Pancreas (tissue), 10 donors: ENCODE data around the gene FLOT1. TPM values are rescaled to one million over a fixed set of nuclear protein-coding genes. Genes with fewer than 3 reads are reported as not detected.

Experiments used
- ATAC-seq, 4 donors: fragments of 200-7000 bp; cut with Tn5 transposase; one replicate each; pipeline versions ENCODE4 v1.8.0 to v1.9.1; 2020; ENCODE audit warnings: mild to moderate bottlenecking in 4 of 4, moderate library complexity in 4 of 4
- DNase-seq, 6 donors: peaks; one replicate each; pipeline ENCODE4 v3.0.0-alpha.2; 2020
- FAIRE-seq: peaks from 2 replicates; lab custom pipeline; 2012; peaks lifted over from hg19 to GRCh38; lab: Jason Lieb, UNC
- H3K27ac ChIP-seq, 4 donors: fragments of 200-600 bp; sonication (generic); 1 replicate in 3 of 4; 2 replicates in 1 of 4; pipeline versions ENCODE4 v1.5.0 to v1.8.0; 2020
- H3K27me3 ChIP-seq, 4 donors: fragments of 200-600 bp; one replicate each; pipeline ENCODE4 v1.8.0; 2021
- H3K36me3 ChIP-seq, 3 donors: fragments of 200-600 bp; sonication (generic) in 1 of 3; one replicate each; pipeline versions ENCODE4 v1.5.0 to v1.8.0; 2020 to 2021
- H3K4me1 ChIP-seq, 3 donors: fragments of 200-600 bp; one replicate each; pipeline ENCODE4 v1.8.0; 2021
- H3K4me3 ChIP-seq, 4 donors: fragments of 200-600 bp; sonication (generic) in 2 of 4; one replicate each; pipeline versions ENCODE4 v1.5.0 to v1.8.0; 2020 to 2021
- H3K9me3 ChIP-seq, 4 donors: fragments of 200-600 bp; one replicate each; pipeline ENCODE4 v1.8.0; 2021
- WGBS, 2 donors: extraction: QIAGEN DNeasy Blood & Tissue Kit; methylation state at CpG; one replicate each; pipeline ENCODE4 v1.1.7; 2013; 5-methylcytosine and 5-hydroxymethylcytosine counted together
- intact Hi-C, 3 donors: fragments of 100-400 bp; cut with DNase I; formaldehyde crosslinking; loops; one replicate each; pipeline versions ENCODE4 v1.11.1 to v1.14.2; 2022
- polyA plus RNA-seq, 2 donors: library from polyadenylated mRNA; stranded (reverse); fragments of 200-250 nt; gene quantifications; one replicate each; pipeline ENCODE4 v1.2.3, GENCODE V29; 2013
- total RNA-seq, 6 donors: library from RNA; stranded (reverse); fragmentation: NEBNext Ultra II Directional in 4 of 6; extraction: Animal tissue kit (Norgen Biotek cat#: 25700) in 4 of 6; gene quantifications; one replicate each; pipeline versions ENCODE4 v1.2.1 to v1.2.4, GENCODE V29; 2021 to 2023
- TF ChIP-seq, protein P1 (sequence below), 4 donors: fragments of 200-600 bp; sonication (generic) in 3 of 4; IDR thresholded peaks; one replicate each; pipeline versions ENCODE4 v1.5.0 to v1.8.0; 2021; ENCODE audit warnings: antibody characterized with exemption in 4 of 4
- donor health status: healthy with polysubstance abuse.
- donor health status: DM: no; HTN: no; CAD: no; lungs with moderate emphysema.
- donor health status: DM: no; HTN: no; CAD: no.
- donor health status: control.
- donor health status: control.
- donor health status: Bipolar disorder and iron deficiency.
- donor health status: DM: yes; HTN: yes; CAD: no.
- donor health status: DM: no; HTN: no; CAD: no.
- donor health status: DM: no; HTN: no; CAD: no.
- donor health status: DM: yes; HTN: yes; CAD: no.

The FLOT1 gene
- total and polyA plus RNA-seq, 8 donors, result 45.7 to 151 (median 61.8) TPM

- intact Hi-C loops, result loop anchor here in 1 of 3 donors (10.0 kb wide), 1 partner anchor 146 kb away; the partner anchor contains the start of gene DDR1
- no peaks in the 10 kb centered on the region for H3K27me3 ChIP-seq
- no peak for ATAC-seq
- H3K27ac ChIP-seq, result no peak overlapping the region
- H3K9me3 ChIP-seq, result no peaks in the 10 kb centered on the region
- H3K4me1 ChIP-seq, result peaks cover 0 to 32% (median 10%) of the 10 kb centered on the region in 3 donors
- H3K4me3 ChIP-seq, result no peak overlapping the region
- TF ChIP-seq, protein P1, sequence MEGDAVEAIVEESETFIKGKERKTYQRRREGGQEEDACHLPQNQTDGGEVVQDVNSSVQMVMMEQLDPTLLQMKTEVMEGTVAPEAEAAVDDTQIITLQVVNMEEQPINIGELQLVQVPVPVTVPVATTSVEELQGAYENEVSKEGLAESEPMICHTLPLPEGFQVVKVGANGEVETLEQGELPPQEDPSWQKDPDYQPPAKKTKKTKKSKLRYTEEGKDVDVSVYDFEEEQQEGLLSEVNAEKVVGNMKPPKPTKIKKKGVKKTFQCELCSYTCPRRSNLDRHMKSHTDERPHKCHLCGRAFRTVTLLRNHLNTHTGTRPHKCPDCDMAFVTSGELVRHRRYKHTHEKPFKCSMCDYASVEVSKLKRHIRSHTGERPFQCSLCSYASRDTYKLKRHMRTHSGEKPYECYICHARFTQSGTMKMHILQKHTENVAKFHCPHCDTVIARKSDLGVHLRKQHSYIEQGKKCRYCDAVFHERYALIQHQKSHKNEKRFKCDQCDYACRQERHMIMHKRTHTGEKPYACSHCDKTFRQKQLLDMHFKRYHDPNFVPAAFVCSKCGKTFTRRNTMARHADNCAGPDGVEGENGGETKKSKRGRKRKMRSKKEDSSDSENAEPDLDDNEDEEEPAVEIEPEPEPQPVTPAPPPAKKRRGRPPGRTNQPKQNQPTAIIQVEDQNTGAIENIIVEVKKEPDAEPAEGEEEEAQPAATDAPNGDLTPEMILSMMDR (IDR thresholded peaks at IDR 0.05), result no peak
- peaks cover 0 to 13% (median 0%) of the 10 kb centered on the region in 3 donors for H3K36me3 ChIP-seq
- no peak for FAIRE-seq
- WGBS, 2 donors, result 79 to 80% methylated on average over 6 of the region's 6 CpGs
- DNase-seq, result no peak
These were observed 4.0 kb downstream of the FLOT1 start for GRCh38 chr6:30738532-30738931.

GRCh38 chr6:30735668-30736314 lies 6.7 kb downstream of the FLOT1 start:
- Histone ChIP-seq H3K36me3 (peaks cover 0 to 22% (median 0%) of the 10 kb centered on the region in 3 donors), H3K9me3 (no peaks in the 10 kb centered on the region), H3K4me3 (no peak overlapping the region), H3K27ac (no peak overlapping the region), H3K27me3 (no peaks in the 10 kb centered on the region), H3K4me1 (peaks cover 0 to 29% (median 13%) of the 10 kb centered on the region in 3 donors)
- no peak for FAIRE-seq
- 90 to 91% methylated on average over 8 of the region's 8 CpGs for WGBS, 2 donors
- intact Hi-C loops, result loop anchor here in 1 of 3 donors (10.0 kb wide), 1 partner anchor 149 kb away; the partner anchor contains the start of gene DDR1
- DNase-seq, result no peak
- ATAC-seq, result no peak
- TF ChIP-seq, protein P1 (IDR thresholded peaks at IDR 0.05), result no peak

- Histone ChIP-seq H3K4me1 (peaks cover 0 to 11% (median 3%) of the 10 kb centered on the region in 3 donors), H3K36me3 (peaks cover 0 to 34% (median 3%) of the 10 kb centered on the region in 3 donors), H3K27me3 (no peaks in the 10 kb centered on the region), H3K4me3 (no peak overlapping the region), H3K27ac (no peak overlapping the region), H3K9me3 (no peaks in the 10 kb centered on the region)
- DNase-seq (no peak), ATAC-seq (no peak), FAIRE-seq (no peak)
- intact Hi-C loops, result loop anchor here in 1 of 3 donors (10.0 kb wide), 1 partner anchor 152 kb away; the partner anchor contains the start of gene DDR1
- TF ChIP-seq, protein P1 (IDR thresholded peaks at IDR 0.05), result no peak
- 86 to 91% methylated on average over 12 of the region's 12 CpGs for WGBS, 2 donors
These were observed 10.1 kb downstream of the FLOT1 start for GRCh38 chr6:30732237-30732943.

- Histone ChIP-seq H3K9me3 (no peaks in the 10 kb centered on the region), H3K36me3 (peaks cover 0 to 34% (median 3%) of the 10 kb centered on the region in 3 donors), H3K27me3 (no peaks in the 10 kb centered on the region), H3K4me1 (peaks cover 0 to 7% (median 3%) of the 10 kb centered on the region in 3 donors), H3K4me3 (peak overlapping the region in 2 of 4 donors; percentile 18 to 34), H3K27ac (peak overlapping the region in 1 of 4 donors; percentile 25)
- DNase-seq (peak; percentile 82 to 97 (median 90)), ATAC-seq (peak; percentile 95 to 99 (median 97)), FAIRE-seq (no peak)
- TF ChIP-seq, protein P1 (IDR thresholded peaks at IDR 0.05), result peak; percentile 61 to 73 (median 66)
- intact Hi-C loops, result loop anchor here in 1 of 3 donors (10.0 kb wide), 1 partner anchor 154 kb away; the partner anchor contains the start of gene DDR1
- 21% methylated on average over 30 of the region's 30 CpGs for WGBS, 2 donors
These were observed 11.7 kb downstream of the FLOT1 start for GRCh38 chr6:30730601-30731435.
